K562 (cell line): Measurements from ENCODE around the gene STAB2. TPM values are rescaled to one million over a fixed set of nuclear protein-coding genes. Genes with fewer than 3 reads are reported as not detected.
A peak's percentile ranks its signal among the peaks of the same experiment; 100 is the strongest.

ENCODE experiments used
- ATAC-seq: fragments of 200-7000 bp; cut with Tn5 transposase; 3 replicates; pipeline ENCODE4 v1.9.1; 2020; ENCODE audit warnings: moderate library complexity
- BruUV-seq: library from RNA; stranded (reverse); fragments of 400-500 nt; replicated peaks from 2 replicates; lab custom pipeline; 2021; lab: Mats Ljungman, UMichigan
- CTCF ChIA-PET: fragments of 300-600 bp; formaldehyde crosslinking; extraction: SDS; loops from one replicate; lab custom pipeline; 2021; ENCODE audit warnings: low intra/inter-chr PET ratio; lab: Yijun Ruan, JAX
- POLR2A ChIA-PET: fragments of 300-600, 350-650 bp; sonication (Branson Sonifier 250); formaldehyde crosslinking; extraction: SDS; loops from one replicate; lab custom pipeline; 2021; ENCODE audit warnings: antibody characterized with exemption, inconsistent platforms; lab: Yijun Ruan, JAX
- DNase-seq, 4 experiments: peaks; one replicate each; pipeline versions ENCODE4 v3.0.0 to v3.0.0-alpha.2; 2011 to 2018; ENCODE audit warnings: low spot score in 3 of 4, mixed read lengths in 3 of 4; ENCODE audit errors: extremely low read depth in 1 of 4
- FAIRE-seq: peaks from 2 replicates; lab custom pipeline; 2011; peaks lifted over from hg19 to GRCh38; lab: Jason Lieb, UNC
- H2AFZ ChIP-seq: 2 replicates; pipeline ENCODE4 v1.6.0; 2011; ENCODE audit warnings: low read depth, low read length, control low read depth, inconsistent platforms
- H3K27ac ChIP-seq: fragments of 200-600 bp; 3 replicates; pipeline ENCODE4 v1.8.0; 2011; ENCODE audit warnings: low read depth, mild to moderate bottlenecking, control low read depth, inconsistent platforms, low read length, moderate library complexity, mixed read lengths; ENCODE audit errors: extremely low read depth
- H3K27me3 ChIP-seq, 2 experiments: fragments of 300-600 bp in 1 of 2; 2 replicates in 1 of 2; 3 replicates in 1 of 2; pipeline versions ENCODE4 v1.6.0 to v1.8.0; 2011; ENCODE audit warnings: inconsistent platforms in 2 of 2, low read length in 2 of 2, mild to moderate bottlenecking in 1 of 2, mixed read lengths in 1 of 2, moderate library complexity in 1 of 2; ENCODE audit not compliant: control insufficient read depth in 2 of 2, insufficient read depth in 2 of 2
- H3K36me3 ChIP-seq: fragments of 300-600 bp; 3 replicates; pipeline ENCODE4 v1.8.0; 2011; ENCODE audit warnings: mild to moderate bottlenecking, low read length, inconsistent platforms; ENCODE audit not compliant: control insufficient read depth, insufficient read depth
- H3K4me1 ChIP-seq, 2 experiments: fragments of 200-600 bp in 1 of 2; replicated peaks in 1 of 2; 2 replicates in 1 of 2; 3 replicates in 1 of 2; pipeline versions ENCODE4 v1.5.1 to v1.8.0; 2011; ENCODE audit warnings: inconsistent platforms in 2 of 2, low read length in 2 of 2, mild to moderate bottlenecking in 1 of 2, mixed read lengths in 1 of 2, moderate library complexity in 1 of 2; ENCODE audit not compliant: control insufficient read depth in 2 of 2, insufficient read depth in 2 of 2
- H3K4me2 ChIP-seq: 2 replicates; pipeline ENCODE4 v1.6.1; 2011; ENCODE audit warnings: low read length, control low read depth, inconsistent platforms, mixed read lengths; ENCODE audit not compliant: insufficient read depth
- H3K4me3 ChIP-seq: fragments of 200-600 bp; sonication (generic), shearing (Covaris generic); 2 replicates; pipeline ENCODE4 v1.5.1; 2016; ENCODE audit warnings: control low read depth, inconsistent platforms
- H3K79me2 ChIP-seq: fragments of 200-600 bp; 3 replicates; pipeline ENCODE4 v1.8.0; 2011; ENCODE audit warnings: low read length, inconsistent platforms; ENCODE audit not compliant: control insufficient read depth, insufficient read depth
- H3K9ac ChIP-seq, 2 experiments: 2 replicates each; pipeline versions ENCODE4 v1.6.0 to v1.6.1; 2011; ENCODE audit warnings: low read depth in 2 of 2, low read length in 2 of 2, control low read depth in 1 of 2, inconsistent platforms in 1 of 2, mild to moderate bottlenecking in 1 of 2, mixed read lengths in 1 of 2; ENCODE audit not compliant: insufficient read depth in 1 of 2
- H3K9me1 ChIP-seq: one replicate; pipeline ENCODE4 v1.6.0; 2011; ENCODE audit warnings: inconsistent platforms, mild to moderate bottlenecking, low read length, moderate library complexity; ENCODE audit not compliant: control insufficient read depth, insufficient read depth
- H3K9me3 ChIP-seq: replicated peaks from 2 replicates; pipeline ENCODE4 v1.5.1; 2011; ENCODE audit warnings: low read depth, low read length, inconsistent platforms; ENCODE audit not compliant: control insufficient read depth, insufficient read depth
- H4K20me1 ChIP-seq: replicated peaks from 2 replicates; pipeline ENCODE4 v1.6.1; 2011; ENCODE audit warnings: low read length, inconsistent platforms, mixed read lengths; ENCODE audit not compliant: control insufficient read depth, insufficient read depth
- ARNT ChIP-seq, 2 experiments: fragments of 450-650 bp; IDR thresholded peaks; 2 replicates each; pipeline ENCODE4 v1.6.1; 2016; ENCODE audit warnings: mild to moderate bottlenecking in 1 of 2
- FOXJ2 ChIP-seq: fragments of 200-800 bp; sonication (Bioruptor generic); IDR thresholded peaks from 2 replicates; pipeline ENCODE4 v1.6.1; 2016; ENCODE audit warnings: missing genetic modification characterization, missing compliant biosample characterization
- NCOA6 ChIP-seq: fragments of 450-650 bp; IDR thresholded peaks from 2 replicates; pipeline ENCODE4 v1.6.1; 2017; ENCODE audit warnings: mild to moderate bottlenecking
- NR2C1 ChIP-seq, 2 experiments: fragments of 450-650 bp; IDR thresholded peaks; 2 replicates each; pipeline ENCODE4 v1.6.1; 2017; ENCODE audit warnings: mild to moderate bottlenecking in 2 of 2, antibody characterized with exemption in 1 of 2, inconsistent platforms in 1 of 2, missing compliant biosample characterization in 1 of 2, missing genetic modification characterization in 1 of 2
- NRF1 ChIP-seq, 2 experiments: fragments of 450-650 bp; IDR thresholded peaks in 1 of 2; conservative IDR thresholded peaks in 1 of 2; 2 replicates each; pipeline ENCODE4 v1.6.1; 2014; ENCODE audit warnings: mild to moderate bottlenecking in 2 of 2
- PBX2 ChIP-seq, 2 experiments: IDR thresholded peaks in 1 of 2; conservative IDR thresholded peaks in 1 of 2; 2 replicates each; pipeline ENCODE4 v1.6.1; 2016; ENCODE audit warnings: low read depth in 2 of 2, mild to moderate bottlenecking in 1 of 2, missing compliant biosample characterization in 1 of 2, missing genetic modification characterization in 1 of 2, moderate library complexity in 1 of 2
- RBM39 ChIP-seq: fragments of 200-400 bp; formaldehyde crosslinking; optimal IDR thresholded peaks from 2 replicates; pipeline ENCODE3; 2018; ENCODE audit warnings: low read depth, low read length
- SMARCE1 ChIP-seq: fragments of 450-650 bp; IDR thresholded peaks from 2 replicates; pipeline ENCODE4 v1.7.1; 2016; ENCODE audit warnings: mild to moderate bottlenecking
- ZBTB33 ChIP-seq: sonication (generic); formaldehyde crosslinking; IDR thresholded peaks from 2 replicates; pipeline ENCODE4 v1.8.1; 2023; ENCODE audit warnings: mild to moderate bottlenecking, missing genetic modification reagents
- ZNF232 ChIP-seq: sonication (generic); formaldehyde crosslinking; IDR thresholded peaks from 2 replicates; pipeline ENCODE4 v1.8.0; 2022; ENCODE audit warnings: mild to moderate bottlenecking, missing genetic modification reagents
- ZNF695 ChIP-seq: fragments of 450-650 bp; formaldehyde crosslinking; IDR thresholded peaks from 2 replicates; pipeline ENCODE4 v1.4.0; 2020; ENCODE audit warnings: mild to moderate bottlenecking, moderate library complexity
- WGBS: fragments of 100-300 bp; shearing (Covaris generic); methylation state at CpG from one replicate; pipeline ENCODE4 v1.1.6; 2016; ENCODE audit warnings: low coverage, mixed read lengths; ENCODE audit not compliant: insufficient coverage; ENCODE audit errors: missing lambda C conversion rate; 5-methylcytosine and 5-hydroxymethylcytosine counted together
- in situ Hi-C: fragments of 300-500 bp; cut with MboI; formaldehyde crosslinking; loops from 4 replicates; pipeline ENCODE4 v1.15.0; 2018; ENCODE audit warnings: inconsistent platforms, mixed read lengths
- intact Hi-C: fragments of 100-400 bp; cut with micrococcal nuclease; formaldehyde crosslinking; loops from 2 replicates; pipeline ENCODE4 v1.14.2; 2022
- polyA plus RNA-seq, 8 experiments: library from polyadenylated mRNA; depleted of rRNA in 4 of 8; stranded (reverse) in 5 of 8; unstranded in 3 of 8; fragments of >200 nt; fragmentation: Nextera tagmentation in 2 of 8; fragmentation: Illumina TruSeq in 1 of 8; extraction: Ambion mirVana in 2 of 8; extraction: Trizol in 1 of 8; gene quantifications; 2 replicates each; pipeline versions ENCODE4 v1.2.1 to v1.2.3, GENCODE V29; 2011 to 2014; ENCODE audit warnings: inconsistent platforms in 1 of 8, missing spikeins in 1 of 8
- total RNA-seq, 7 experiments: library from RNA; depleted of rRNA in 6 of 7; stranded (reverse); fragments of >200 nt in 6 of 7; fragmentation: Illumina TruSeq in 2 of 7; extraction: Trizol in 2 of 7; gene quantifications; 2 replicates each; pipeline versions ENCODE4 v1.2.1 to v1.2.3, GENCODE V29; 2011 to 2021; ENCODE audit warnings: low replicate concordance in 1 of 7

The STAB2 gene
- total and polyA plus RNA-seq, 9 of the 15 experiments (the other 6 are each of a cell fraction or from before 2014, with no cell fraction given): 0.10 TPM; not detected in 8

- no peak for DNase-seq
- Histone ChIP-seq H2AFZ (no peak overlapping the region), H3K79me2 (no peaks in the 10 kb centered on the region), H3K4me3 (no peak overlapping the region), H3K27ac (no peak overlapping the region), H3K9ac (peak overlapping the region in 1 of 2 experiments; percentile 15; a peak in 1 of 4 replicates), H4K20me1 (no peaks in the 10 kb centered on the region), H3K9me3 (no peaks in the 10 kb centered on the region), H3K36me3 (no peaks in the 10 kb centered on the region), H3K9me1 (peaks cover 3% of the 10 kb centered on the region), H3K27me3 (peaks cover 0 to 11% of the 10 kb centered on the region in 2 experiments; a peak in 3 of 5 replicates), H3K4me2 (no peak overlapping the region), H3K4me1 (no peaks in the 10 kb centered on the region)
- ATAC-seq: peak; percentile 29; the same call in 1 of the 3 replicates
- no TSS peak for BruUV-seq
- CTCF ChIA-PET: no interaction called here
- 0% methylated on average over 3 of the region's 4 CpGs for WGBS
- no peak for FAIRE-seq
- in situ Hi-C loops: no loop called here
- POLR2A ChIA-PET: no interaction called here
- intact Hi-C loops: loop anchor here (10.0 kb wide), 1 partner anchor 141 kb away; the partner anchor contains the start of gene C12orf42
- TF ChIP-seq RBM39 (no peak), NRF1 (conservative IDR thresholded peaks at IDR 0.05 in 1 of 2, IDR thresholded peaks at IDR 0.05 in 1 of 2) (peak in 1 of 2 experiments; percentile 31; a peak in 2 of 4 replicates)
These were observed 48.3 kb downstream of the STAB2 start for GRCh38 chr12:103635419-103635818.

GRCh38 chr12:103637021-103637420 is 49.9 kb downstream of the STAB2 start:
- DNase-seq: no peak
- peaks cover 3% of the 10 kb centered on the region for H3K9me1 ChIP-seq
- in situ Hi-C loops: no loop called here
- no peak overlapping the region for H3K4me2 ChIP-seq
- H4K20me1 ChIP-seq: no peaks in the 10 kb centered on the region
- H3K27ac ChIP-seq: no peak overlapping the region
- H3K4me1 ChIP-seq: no peaks in the 10 kb centered on the region
- H3K9me3 ChIP-seq: no peaks in the 10 kb centered on the region
- ChIA-PET POLR2A (no interaction called here), CTCF (no interaction called here)
- H2AFZ ChIP-seq: no peak overlapping the region
- BruUV-seq: no TSS peak
- H3K27me3 ChIP-seq: peaks cover 0 to 11% of the 10 kb centered on the region in 2 experiments; a peak in 3 of 5 replicates
- H3K36me3 ChIP-seq: no peaks in the 10 kb centered on the region
- no peaks in the 10 kb centered on the region for H3K79me2 ChIP-seq
- WGBS: 2% methylated on average over 7 of the region's 7 CpGs
- intact Hi-C loops: loop anchor here (10.0 kb wide), 1 partner anchor 142 kb away; the partner anchor contains the start of gene C12orf42
- no peak for FAIRE-seq
- H3K4me3 ChIP-seq: no peak overlapping the region
- no peak for ATAC-seq
- H3K9ac ChIP-seq: no peak overlapping the region
- TF ChIP-seq ZBTB33 (CRISPR knock-in tag) (no peak), NCOA6 (no peak), PBX2 (CRISPR knock-in tag; IDR thresholded peaks at IDR 0.05; ENCODE audit: low read depth) (no peak), PBX2 (tag; conservative IDR thresholded peaks at IDR 0.05; ENCODE audit: low read depth) (no peak), ARNT (IDR thresholded peaks at IDR 0.05) (no peak), ZNF695 (CRISPR knock-in tag) (no peak), NR2C1 (IDR thresholded peaks at IDR 0.05) (no peak), NR2C1 (tag; IDR thresholded peaks at IDR 0.05) (no peak), SMARCE1 (no peak), ZNF232 (CRISPR knock-in tag) (no peak), FOXJ2 (tag) (no peak)
